DLD1 (cell line): ENCODE results near the gene METTL26.

Source experiments
- in situ Hi-C: cut with HindIII; loops from 2 replicates; pipeline ENCODE4 v1.10.0; 2017; ENCODE audit warnings: low sequenced_read_pairs

The METTL26 gene

DNA sequence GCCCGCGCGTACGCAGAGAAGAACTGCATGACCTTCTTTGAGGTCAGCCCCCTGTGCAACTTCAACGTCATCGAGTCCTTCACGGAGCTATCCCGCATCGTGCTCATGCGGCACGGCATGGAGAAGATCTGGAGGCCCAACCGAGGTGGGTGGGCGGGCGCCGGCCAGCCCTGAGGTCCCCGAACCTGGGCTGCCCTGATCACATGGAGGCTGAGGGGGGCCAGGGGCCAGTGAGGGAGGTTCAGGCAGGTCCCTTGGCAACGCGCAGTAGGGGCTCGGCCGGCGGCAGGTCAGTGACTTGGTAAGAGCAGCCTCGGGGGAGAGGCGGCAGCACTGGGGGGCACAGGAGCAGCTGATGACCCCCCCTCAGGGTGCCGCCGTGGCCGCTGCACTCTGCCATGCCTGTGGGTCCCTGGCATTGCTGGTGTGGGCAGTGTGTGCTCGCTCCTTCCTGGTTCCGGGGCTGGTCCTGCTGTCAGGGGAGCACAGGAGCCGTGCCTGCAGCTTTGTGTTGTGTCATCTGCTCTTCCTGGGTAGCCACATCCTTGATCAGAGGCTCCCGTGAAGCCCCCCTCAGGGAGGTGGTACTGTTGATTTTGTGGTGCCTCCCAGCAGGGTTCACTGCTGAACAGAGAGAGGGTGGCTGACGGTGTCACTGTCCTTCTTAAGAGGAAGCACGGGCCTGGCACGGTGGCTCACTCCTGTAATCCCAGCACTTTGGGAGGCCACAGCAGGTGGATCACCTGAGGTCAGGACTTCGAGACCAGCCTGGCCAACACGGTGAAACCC lies 9.9 kb downstream of the METTL26 start:
- in situ Hi-C loops = no loop called here

- in situ Hi-C loops = no loop called here
Measured at GRCh38 chr16:625117-625976, 10.8 kb downstream of the METTL26 start.

DNA sequence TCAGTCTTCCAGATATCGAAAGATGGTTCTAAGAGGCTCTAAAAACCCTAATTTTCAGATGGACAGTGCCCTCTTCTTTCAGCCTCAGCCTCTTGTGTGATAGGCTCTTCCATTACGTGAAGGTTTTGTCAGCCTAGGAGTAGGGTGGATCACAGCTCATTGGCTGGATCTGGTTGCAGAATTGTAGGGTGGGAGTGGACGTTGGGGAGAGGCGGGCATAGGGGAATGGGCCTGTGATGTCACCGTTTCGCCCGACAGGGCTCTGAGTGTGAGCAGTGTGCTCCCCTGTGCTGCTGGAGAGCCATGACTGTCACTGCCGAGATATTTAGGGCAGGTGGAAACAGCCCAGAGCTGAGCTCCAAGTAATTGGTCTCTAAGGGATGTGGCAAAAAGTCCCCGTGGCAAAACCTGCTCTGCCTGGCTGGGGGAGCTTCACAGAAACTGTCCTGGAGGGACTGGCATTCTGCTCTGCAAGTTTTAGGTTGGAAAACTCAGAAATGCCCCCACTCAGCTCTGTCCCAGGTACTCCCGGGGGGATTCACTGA lies 11.5 kb downstream of the METTL26 start:
- in situ Hi-C loops = no loop called here

DNA sequence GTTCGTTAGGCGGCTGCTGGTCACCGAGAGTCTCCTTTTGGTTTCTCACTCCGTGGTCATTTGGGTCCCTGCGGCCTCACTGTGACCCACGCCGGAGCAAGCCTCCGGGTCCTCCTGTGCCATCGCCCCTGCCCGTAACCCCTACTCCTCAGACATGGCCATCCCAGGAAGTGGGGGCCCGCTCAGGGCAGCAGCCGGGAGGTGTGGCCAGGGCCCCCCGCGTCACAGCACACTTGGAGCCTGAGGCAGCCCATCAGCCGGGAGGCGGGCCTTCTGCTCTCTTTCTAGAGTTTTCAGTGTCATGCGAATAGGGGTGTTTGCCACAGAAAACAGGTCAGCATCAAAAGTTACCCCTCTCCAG lies 13.2 kb downstream of the METTL26 start:
- in situ Hi-C loops = no loop called here

DNA sequence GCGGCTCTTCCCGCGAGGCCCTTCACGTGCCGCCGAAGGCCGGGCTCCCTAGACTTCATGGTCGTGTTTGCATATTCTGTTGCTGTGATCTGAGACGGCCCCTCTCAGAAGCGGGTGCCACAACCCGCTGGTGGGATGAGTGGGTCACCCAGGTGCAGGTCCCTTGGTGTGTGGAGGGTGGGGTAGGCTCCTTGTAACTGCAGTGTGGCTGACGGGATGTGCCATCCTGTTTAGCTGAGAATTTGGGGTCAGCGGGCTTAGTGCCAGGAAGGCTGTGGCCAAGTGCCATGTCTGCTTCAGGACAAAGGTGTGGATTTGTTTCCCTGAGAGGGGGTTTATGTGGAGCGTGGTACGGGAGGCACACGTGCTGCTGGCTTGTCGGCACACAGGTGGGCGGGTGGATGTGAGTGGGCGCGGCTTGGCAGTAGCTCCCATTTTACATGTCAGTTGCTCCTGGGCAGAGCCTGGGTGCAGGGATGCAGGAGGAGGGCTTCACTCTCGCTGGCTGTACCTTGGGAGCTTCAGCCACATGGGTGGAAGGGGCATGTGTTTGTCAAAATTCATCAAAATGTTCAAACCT lies 14.5 kb downstream of the METTL26 start:
- in situ Hi-C loops = no loop called here

GRCh38 chr16:620700-621525 lies 15.2 kb downstream of the METTL26 start:
- in situ Hi-C loops = no loop called here

DNA sequence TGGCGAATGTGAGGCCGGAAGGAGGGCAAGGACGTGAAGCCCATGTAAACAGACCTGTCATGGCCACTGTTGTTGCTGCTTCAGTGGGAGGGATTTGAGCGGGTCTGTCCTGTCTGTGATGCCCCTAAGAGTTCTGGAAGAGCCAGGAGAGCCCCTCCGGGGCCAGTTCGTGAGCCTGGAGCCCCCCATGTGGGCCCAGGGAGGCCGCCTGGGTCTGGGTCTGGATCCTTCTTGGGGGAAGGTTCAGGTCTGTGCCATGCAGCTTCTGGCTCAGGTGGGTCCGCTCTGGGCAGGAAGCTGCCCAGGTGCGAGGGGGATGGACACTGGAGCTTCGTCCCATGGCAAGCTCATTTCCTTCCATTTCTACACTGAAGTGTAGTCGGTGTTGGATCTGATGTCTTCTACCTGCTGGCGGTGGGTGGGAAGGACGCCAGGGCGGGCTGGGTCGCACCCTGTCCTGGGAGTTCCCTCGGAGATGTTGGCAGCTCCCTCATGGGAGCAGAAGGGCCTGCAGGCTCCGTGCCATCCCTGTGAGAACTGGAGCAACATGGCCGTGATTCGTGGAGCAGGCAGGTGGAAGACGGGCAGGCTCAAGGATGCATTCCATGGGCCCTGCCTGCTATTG lies 16.5 kb downstream of the METTL26 start:
- in situ Hi-C loops = no loop called here

DNA sequence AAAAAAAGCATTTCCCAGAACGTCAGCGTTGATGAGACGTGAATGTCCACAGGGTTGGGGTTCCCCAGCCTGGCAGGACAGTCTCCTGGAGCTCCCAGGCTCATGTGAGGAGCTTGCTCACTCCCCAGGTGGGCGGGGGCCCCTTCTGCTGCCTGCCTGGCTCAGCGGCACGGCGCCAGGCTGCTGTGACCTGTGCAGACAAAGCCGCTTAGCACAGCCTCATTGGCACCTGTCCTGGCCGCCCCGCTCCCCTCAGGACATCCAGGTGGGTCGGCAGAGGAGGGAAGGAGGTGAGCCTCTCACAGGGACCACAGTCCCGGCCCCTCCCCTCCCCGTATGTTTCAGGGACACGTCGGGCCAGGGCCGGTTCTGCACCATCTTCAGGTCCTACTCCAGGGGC lies 18.2 kb downstream of the METTL26 start:
- in situ Hi-C loops = no loop called here

DNA sequence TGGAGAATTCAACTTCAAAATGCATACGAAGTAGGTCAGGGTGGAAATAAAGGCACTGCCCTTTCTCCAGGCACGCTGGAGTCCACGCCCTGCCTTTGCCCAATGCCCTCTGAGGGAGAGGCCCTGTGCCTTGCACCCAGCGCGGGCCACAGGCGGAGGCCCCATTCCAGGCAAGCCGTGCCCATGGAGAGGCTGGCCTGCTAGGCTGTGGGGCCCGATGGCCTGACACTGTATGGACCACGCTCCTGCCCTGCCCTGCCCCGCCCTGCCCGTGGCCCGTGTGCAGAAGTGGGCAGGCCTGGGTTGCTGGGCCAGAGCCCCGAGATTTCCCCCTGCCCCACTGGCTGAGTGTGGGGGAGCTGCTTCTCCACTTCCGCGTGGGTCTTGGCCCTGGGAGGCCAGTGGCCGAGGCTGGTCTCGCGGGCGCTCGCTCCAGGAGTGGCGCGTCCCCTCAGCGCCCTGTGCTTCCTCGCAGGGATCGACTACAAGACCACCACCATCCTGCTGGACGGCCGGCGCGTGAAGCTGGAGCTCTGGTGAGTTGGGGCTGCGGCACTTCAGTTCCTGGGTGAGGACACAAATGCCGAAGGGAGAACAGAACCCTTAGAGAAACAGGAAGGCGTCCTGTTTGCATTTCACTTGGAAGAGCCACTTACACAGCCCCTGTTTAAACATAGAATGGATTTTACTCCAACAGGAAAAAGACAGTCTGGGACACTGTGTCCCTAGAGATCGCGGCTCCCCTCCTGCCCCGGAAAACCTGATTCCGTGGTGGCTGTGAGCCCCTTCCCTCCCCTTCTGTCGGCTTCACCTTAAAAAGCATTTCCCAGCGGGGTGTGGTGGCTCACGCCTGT lies 19.1 kb downstream of the METTL26 start:
- in situ Hi-C loops = no loop called here

DNA sequence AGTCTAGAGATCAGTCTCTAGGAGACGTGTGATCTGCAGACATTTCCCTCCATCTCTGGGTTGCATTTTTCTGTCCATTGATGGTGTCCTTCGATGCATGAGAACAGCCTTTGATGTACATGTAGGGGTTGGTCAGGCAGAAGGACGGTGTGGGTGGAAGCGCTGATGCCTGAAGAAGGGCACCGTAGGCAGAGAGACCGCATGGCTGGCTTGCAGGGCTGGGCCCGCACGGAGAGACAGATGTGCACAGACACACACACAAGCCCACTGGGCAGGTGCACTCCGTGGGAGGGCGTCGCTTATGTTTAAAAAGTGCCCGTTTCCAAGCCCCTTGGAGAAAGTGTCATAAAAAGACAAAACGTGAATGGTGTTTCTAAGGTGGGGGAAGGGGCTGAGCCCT lies 21.0 kb downstream of the METTL26 start:
- in situ Hi-C loops = no loop called here

DNA sequence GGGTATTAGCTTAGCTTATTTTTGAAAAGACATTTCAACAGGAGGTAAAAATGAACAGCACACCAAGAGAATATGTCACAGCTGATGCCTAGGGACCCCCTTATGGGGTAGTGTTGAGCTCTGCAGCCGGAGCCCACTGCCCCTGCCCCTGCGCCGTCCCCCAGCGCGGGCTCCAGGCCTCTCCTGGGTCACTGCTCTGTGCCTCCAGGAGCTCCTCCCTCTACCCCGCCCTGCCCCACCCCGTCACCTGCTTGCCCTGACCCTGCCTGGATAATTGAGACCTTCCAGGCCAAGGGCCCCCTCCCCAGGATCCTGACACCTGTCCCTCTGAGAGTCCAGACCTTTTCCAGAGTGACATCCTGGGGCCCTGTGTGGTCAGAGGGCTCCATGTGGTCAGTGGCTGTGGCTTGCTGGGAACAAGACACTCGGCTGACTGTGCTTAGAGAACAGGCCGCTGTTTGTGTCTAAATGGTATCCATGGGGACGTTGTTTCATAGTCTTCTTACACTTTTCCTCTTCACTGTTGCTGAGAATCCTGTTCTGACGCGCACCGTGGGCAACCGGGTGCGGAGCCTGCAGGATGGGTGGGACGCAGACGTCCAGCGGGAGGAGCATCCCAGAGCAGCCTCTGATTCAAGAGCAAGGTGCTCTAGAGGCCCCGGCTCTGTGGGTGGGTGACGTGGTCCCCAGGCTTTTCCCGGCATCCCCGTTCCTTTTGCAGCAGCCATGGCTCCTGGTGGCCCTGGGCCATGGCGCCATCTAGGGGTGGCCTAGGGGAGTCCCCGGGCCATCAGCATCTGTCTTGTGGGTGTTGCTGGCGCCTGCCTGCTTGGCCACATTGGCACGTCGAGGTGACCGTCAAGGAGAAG lies 25.4 kb downstream of the METTL26 start:
- in situ Hi-C loops = no loop called here

GRCh38 chr16:609984-610383 lies 26.1 kb downstream of the METTL26 start:
- in situ Hi-C loops = no loop called here

DNA sequence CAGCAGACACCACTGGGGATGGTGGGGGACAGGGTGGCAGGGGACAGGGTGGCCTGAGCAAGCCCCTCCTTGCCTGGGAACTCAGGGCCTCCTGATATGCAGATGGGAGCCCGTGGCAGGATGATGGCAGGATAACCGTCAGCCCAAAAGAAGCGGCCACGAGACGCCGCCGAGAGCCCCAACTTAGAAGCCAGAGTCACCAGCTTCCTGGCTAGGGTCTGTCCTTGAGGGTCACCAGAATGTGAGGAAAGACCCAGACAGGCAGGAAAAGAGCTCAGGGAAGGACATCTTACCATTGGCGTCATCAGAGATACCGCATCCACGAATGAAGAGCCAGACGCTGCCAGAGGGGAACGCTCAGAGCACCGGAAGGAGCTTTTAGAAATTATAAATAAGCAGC lies 26.8 kb downstream of the METTL26 start:
- in situ Hi-C loops = no loop called here

DNA sequence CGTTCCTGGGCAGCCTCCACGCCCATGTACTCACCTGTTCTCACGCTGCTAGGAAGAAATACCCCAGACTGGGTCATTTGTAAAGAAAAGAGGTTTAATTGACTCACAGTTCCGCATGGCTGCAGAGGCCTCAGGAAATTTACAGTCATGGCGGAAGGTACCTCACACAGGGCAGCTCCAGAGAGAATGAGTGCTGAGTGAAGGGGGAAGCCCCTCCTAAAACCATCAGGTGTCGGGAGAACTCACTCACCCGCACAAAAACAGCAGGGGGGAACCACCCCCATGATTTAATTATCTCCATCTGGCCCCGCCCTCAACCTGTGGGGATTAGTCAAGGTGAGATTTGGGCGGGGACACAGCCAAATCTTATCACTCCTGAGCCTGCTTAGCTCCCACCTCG lies 28.1 kb downstream of the METTL26 start:
- in situ Hi-C loops = no loop called here

GRCh38 chr16:606656-607307 lies 29.3 kb downstream of the METTL26 start:
- in situ Hi-C loops = no loop called here

- in situ Hi-C loops = no loop called here
Measured at GRCh38 chr16:603933-604332, 32.2 kb downstream of the METTL26 start.

DNA sequence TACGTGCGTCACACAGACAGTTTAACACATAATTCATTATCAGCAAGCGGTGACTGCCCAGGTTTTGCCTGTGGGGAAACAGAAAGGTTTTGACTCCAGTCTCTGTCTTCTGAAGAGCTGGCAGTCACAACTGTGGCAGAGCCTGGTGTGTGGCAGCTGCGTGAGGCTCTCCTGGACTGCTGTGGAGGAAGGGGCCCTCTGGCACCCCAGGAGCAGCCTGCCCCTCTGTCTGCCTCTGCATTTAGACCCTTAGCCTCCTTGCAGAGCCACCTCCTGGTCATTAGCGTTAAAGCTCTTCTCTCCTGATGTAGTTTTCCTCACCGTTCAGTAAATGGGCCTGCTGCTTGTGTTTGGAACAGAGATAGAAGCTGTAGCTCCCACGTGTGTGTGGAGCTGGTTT lies 35.3 kb downstream of the METTL26 start:
- in situ Hi-C loops = no loop called here
